ENCODE results near the gene PXYLP1. TPM values are rescaled to one million over a fixed set of nuclear protein-coding genes. Genes with fewer than 3 reads are reported as not detected.

The PXYLP1 gene
- total RNA-seq, 1 experiment from 2014 or later, result 6.2 TPM

GRCh38 chr3:141246958-141247301 is 15.3 kb downstream of the PXYLP1 start:
- intact Hi-C loops (cut with micrococcal nuclease), result no loop called here
- no peaks in the 10 kb centered on the region for H3K9me2 ChIP-seq (replicated peaks; ENCODE audit: low read length)
- BruUV-seq (replicated peaks), result no TSS peak

DNA sequence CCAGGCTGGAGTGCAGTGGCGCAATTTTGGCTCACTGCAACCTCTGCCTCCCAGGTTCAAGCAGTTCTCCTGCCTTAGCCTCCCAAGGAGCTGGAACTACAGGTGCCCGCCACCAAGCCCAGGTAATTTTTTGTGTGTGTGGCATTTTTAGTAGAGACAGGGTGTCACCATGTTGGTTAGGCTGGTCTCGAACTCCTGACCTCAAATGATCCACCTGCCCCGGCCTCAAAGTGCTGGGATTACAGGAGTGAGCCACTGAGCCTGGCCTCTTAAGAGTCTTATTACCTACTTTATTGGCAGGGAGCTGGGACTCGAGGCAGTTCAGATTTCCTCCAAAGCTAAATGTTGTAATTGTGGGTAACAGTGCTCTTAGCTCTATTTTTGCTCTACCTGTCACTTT is 16.4 kb downstream of the PXYLP1 start:
- no peaks in the 10 kb centered on the region for H3K9me3 ChIP-seq (ENCODE audit: low read length)
- no peaks in the 10 kb centered on the region for H3K9me2 ChIP-seq (replicated peaks; ENCODE audit: low read length)
- no peak for TF ChIP-seq CTCF (conservative IDR thresholded peaks at IDR 0.05; ENCODE audit: low read depth, low read length)
- TF ChIP-seq EZH2 (IDR thresholded peaks at IDR 0.05; ENCODE audit: low read length, unreplicated experiment), result no peak
- no peak for TF ChIP-seq EZH2phosphoT487 (IDR thresholded peaks at IDR 0.05; ENCODE audit: borderline replicate concordance, low read length)
- no peaks in the 10 kb centered on the region for H3K27me3 ChIP-seq (ENCODE audit: low read length)
- intact Hi-C loops (cut with micrococcal nuclease), result no loop called here
- H3K79me2 ChIP-seq (ENCODE audit: low read length), result no peaks in the 10 kb centered on the region
- no peaks in the 10 kb centered on the region for H4K20me1 ChIP-seq (ENCODE audit: low read length)
- no peaks in the 10 kb centered on the region for H3F3A ChIP-seq (ENCODE audit: low read length, unreplicated experiment)
- H3K4me2 ChIP-seq (ENCODE audit: low read length), result no peak overlapping the region
- POLR2A ChIA-PET (ENCODE audit: unreplicated experiment), result interaction anchor here (0.5 kb wide), 1 partner anchor 335 kb away, joined by 3 read pairs; no protein-coding TSS in a partner anchor
- H3K9ac ChIP-seq (ENCODE audit: low read length), result no peak overlapping the region
- no peak overlapping the region for H2AFZ ChIP-seq (ENCODE audit: low read length)
- BruUV-seq (replicated peaks), result no TSS peak
- H3K4me1 ChIP-seq (ENCODE audit: insufficient read depth, low read length), result no peaks in the 10 kb centered on the region
- H3K4me3 ChIP-seq (ENCODE audit: low read length), result no peak overlapping the region
- CTCF ChIA-PET, result interaction anchor here (0.6 kb wide), 1 partner anchor 313 kb away, joined by 3 read pairs; no protein-coding TSS in a partner anchor
- ATAC-seq, result no peak
- DNase-seq, result no peak
- no peaks in the 10 kb centered on the region for H3K36me3 ChIP-seq (ENCODE audit: low read depth, low read length)
- H3K27ac ChIP-seq (ENCODE audit: low read length), result no peak overlapping the region

More at GRCh38 chr3:141246958-141247301, 15.3 kb downstream of the PXYLP1 start:
- TF ChIP-seq CTCF (conservative IDR thresholded peaks at IDR 0.05; ENCODE audit: low read depth, low read length), result no peak
- TF ChIP-seq EZH2phosphoT487 (IDR thresholded peaks at IDR 0.05; ENCODE audit: borderline replicate concordance, low read length), result no peak
- no peak for TF ChIP-seq EZH2 (IDR thresholded peaks at IDR 0.05; ENCODE audit: low read length, unreplicated experiment)
- Histone ChIP-seq H3K79me2 (ENCODE audit: low read length) (no peaks in the 10 kb centered on the region), H3K4me3 (ENCODE audit: low read length) (no peak overlapping the region), H4K20me1 (ENCODE audit: low read length) (no peaks in the 10 kb centered on the region), H3K27ac (ENCODE audit: low read length) (no peak overlapping the region), H2AFZ (ENCODE audit: low read length) (no peak overlapping the region), H3F3A (ENCODE audit: low read length, unreplicated experiment) (no peaks in the 10 kb centered on the region), H3K4me2 (ENCODE audit: low read length) (no peak overlapping the region), H3K27me3 (ENCODE audit: low read length) (no peaks in the 10 kb centered on the region), H3K36me3 (ENCODE audit: low read depth, low read length) (no peaks in the 10 kb centered on the region), H3K4me1 (ENCODE audit: insufficient read depth, low read length) (no peaks in the 10 kb centered on the region), H3K9me3 (ENCODE audit: low read length) (no peaks in the 10 kb centered on the region), H3K9ac (ENCODE audit: low read length) (no peak overlapping the region)
- ATAC-seq (no peak), DNase-seq (no peak)
- POLR2A ChIA-PET (ENCODE audit: unreplicated experiment), result no interaction called here
- CTCF ChIA-PET, result no interaction called here

GRCh38 chr3:141249041-141249440 is 17.4 kb downstream of the PXYLP1 start:
- ChIA-PET POLR2A (ENCODE audit: unreplicated experiment) (no interaction called here), CTCF (no interaction called here)
- no peak overlapping the region for H3K27ac ChIP-seq (ENCODE audit: low read length)
- no peak overlapping the region for H3K9ac ChIP-seq (ENCODE audit: low read length)
- no peaks in the 10 kb centered on the region for H4K20me1 ChIP-seq (ENCODE audit: low read length)
- H3K4me2 ChIP-seq (ENCODE audit: low read length), result no peak overlapping the region
- H3F3A ChIP-seq (ENCODE audit: low read length, unreplicated experiment), result no peaks in the 10 kb centered on the region
- H3K27me3 ChIP-seq (ENCODE audit: low read length), result no peaks in the 10 kb centered on the region
- DNase-seq (no peak), ATAC-seq (no peak)
- H3K36me3 ChIP-seq (ENCODE audit: low read depth, low read length), result no peaks in the 10 kb centered on the region
- no peaks in the 10 kb centered on the region for H3K9me2 ChIP-seq (replicated peaks; ENCODE audit: low read length)
- no TSS peak for BruUV-seq (replicated peaks)
- H3K4me3 ChIP-seq (ENCODE audit: low read length), result no peak overlapping the region
- H3K9me3 ChIP-seq (ENCODE audit: low read length), result no peaks in the 10 kb centered on the region
- H3K79me2 ChIP-seq (ENCODE audit: low read length), result no peaks in the 10 kb centered on the region
- intact Hi-C loops (cut with micrococcal nuclease), result no loop called here
- no peak overlapping the region for H2AFZ ChIP-seq (ENCODE audit: low read length)
- TF ChIP-seq EZH2phosphoT487 (IDR thresholded peaks at IDR 0.05; ENCODE audit: borderline replicate concordance, low read length), result no peak
- no peak for TF ChIP-seq CTCF (conservative IDR thresholded peaks at IDR 0.05; ENCODE audit: low read depth, low read length)
- TF ChIP-seq EZH2 (IDR thresholded peaks at IDR 0.05; ENCODE audit: low read length, unreplicated experiment), result no peak
- H3K4me1 ChIP-seq (ENCODE audit: insufficient read depth, low read length), result no peaks in the 10 kb centered on the region
